SK-MEL-5 (cell line): ENCODE data around the gene SLC10A3. TPM values are rescaled to one million over a fixed set of nuclear protein-coding genes. Genes with fewer than 3 reads are reported as not detected.

Source experiments
- DNase-seq: peaks from one replicate; pipeline ENCODE4 v3.0.0-alpha.2; 2016; ENCODE audit warnings: low read depth, low spot score
- in situ Hi-C: cut with HindIII; loops from 2 replicates; pipeline ENCODE4 v1.10.0; 2016; ENCODE audit warnings: low sequenced_read_pairs, high pct_unique_total_duplicates, low pct_unique_long_range_greater_than_20kb
- total RNA-seq: library from RNA; depleted of rRNA; stranded (reverse); fragments of >200 nt; shearing (Covaris generic); gene quantifications from 2 replicates; pipeline ENCODE4 v1.2.3, GENCODE V29; 2014

The SLC10A3 gene
- total RNA-seq, 1 experiment from 2014 or later: 9.8 TPM

DNA sequence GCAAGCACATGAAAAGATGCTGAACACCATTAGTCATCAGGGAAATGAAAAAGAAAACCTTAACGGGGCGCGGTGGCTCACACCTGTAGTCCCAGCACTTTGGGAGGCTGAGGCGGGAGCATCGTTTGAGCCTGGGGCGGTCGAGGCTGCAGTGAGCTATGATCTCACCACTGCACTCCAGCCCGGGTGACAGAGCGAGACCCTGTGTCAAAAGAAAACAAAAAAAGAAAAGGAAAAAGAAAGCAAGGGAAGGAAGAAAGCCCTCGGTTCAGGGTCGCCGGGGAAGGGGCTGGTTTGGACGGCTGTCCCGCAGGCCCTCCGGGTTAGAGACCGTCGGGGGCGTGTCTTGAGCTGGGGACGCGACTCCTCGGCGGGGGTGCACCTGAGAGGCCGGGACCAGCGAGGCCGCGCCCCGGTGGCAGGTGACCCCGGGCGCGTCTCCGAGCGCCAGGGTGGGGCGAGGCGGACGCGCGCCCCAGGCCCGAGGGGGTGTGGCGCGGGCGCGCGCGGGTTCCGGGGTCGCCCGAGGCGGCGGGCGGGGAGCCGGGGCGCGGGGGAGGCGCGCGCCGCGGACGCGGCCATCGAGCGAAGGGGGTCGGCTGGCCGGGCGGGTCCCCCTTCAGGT, 32.8 kb downstream of the SLC10A3 start:
- in situ Hi-C loops: no loop called here
- DNase-seq: no peak

DNA sequence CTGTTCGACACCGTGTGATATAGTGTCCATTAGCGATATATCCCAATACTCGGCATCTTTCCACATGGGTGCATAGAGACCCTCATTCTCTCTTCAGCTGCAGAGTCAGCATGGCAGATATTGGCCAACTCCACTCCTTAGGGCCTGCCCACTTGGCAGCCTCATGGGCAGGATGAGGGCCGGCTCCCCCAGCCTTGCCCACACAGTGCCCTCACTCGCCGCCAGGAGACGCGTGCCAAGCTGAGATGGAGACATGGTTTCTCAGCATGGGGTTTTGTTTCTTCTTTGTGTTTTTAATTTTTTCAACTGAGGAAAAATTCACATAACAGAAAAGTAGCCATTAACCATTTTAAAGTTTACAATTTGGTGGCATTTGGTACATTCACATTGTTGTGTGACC, 37.6 kb downstream of the SLC10A3 start:
- in situ Hi-C loops: no loop called here
- no peak for DNase-seq

DNA sequence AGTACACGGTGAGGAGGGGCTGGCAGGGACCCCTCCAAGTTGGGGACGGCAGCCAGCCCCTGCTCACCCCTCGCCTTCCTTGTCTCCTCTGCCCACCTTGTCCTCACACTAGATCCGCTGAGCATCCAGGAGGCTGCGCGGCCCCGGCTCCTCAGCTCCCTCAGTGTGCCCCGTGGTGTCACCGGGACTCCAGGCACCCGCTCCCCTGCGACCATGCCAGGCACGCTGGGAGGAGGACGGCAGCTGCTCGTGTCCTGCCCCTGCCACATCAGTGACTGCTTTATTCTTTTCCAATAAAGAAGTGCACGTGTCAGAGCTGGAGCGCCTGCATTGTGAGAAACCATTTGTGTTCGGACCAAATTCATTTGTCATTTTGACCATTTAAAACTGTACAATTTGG, 40.1 kb downstream of the SLC10A3 start:
- in situ Hi-C loops: no loop called here
- DNase-seq: no peak

DNA sequence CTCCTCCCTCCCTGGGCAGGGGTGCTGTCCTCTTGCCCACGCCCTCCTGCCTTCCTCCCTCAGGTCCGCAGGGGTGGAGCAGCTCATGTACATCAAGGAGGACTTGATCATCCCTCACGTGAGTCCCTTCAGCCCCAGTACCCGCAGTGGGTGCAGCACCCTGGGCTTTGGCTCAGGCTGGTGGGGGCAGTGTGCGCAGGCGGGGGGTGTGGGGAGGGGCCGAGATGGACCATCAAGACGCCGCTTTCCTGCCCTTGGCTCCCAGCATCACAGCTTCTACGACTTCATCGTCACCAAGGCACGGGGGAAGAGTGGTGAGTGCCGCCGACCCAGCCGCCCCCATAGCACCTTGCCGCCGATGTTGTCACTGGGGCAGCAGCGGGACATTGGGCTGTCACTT, 40.8 kb downstream of the SLC10A3 start:
- DNase-seq: no peak
- in situ Hi-C loops: no loop called here

DNA sequence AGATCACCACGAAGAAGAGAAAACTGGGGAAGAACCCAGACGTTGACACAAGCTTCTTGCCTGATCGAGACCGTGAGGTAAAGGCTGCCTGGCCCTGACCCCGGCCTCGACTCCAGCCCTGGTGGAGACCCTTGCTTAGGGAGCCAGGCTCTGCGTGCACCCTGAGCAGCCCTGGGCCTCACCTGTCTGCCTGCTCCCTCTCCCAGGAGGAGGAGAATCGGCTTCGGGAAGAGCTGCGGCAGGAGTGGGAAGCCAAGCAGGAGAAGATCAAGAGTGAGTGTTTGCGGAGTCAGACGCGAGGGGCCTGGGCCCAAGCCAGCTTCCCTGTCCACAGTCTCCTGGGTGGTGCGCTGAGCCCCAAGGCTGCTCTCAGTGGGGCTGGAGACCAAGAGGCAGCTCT, 41.9 kb downstream of the SLC10A3 start:
- DNase-seq: no peak
- in situ Hi-C loops: no loop called here

DNA sequence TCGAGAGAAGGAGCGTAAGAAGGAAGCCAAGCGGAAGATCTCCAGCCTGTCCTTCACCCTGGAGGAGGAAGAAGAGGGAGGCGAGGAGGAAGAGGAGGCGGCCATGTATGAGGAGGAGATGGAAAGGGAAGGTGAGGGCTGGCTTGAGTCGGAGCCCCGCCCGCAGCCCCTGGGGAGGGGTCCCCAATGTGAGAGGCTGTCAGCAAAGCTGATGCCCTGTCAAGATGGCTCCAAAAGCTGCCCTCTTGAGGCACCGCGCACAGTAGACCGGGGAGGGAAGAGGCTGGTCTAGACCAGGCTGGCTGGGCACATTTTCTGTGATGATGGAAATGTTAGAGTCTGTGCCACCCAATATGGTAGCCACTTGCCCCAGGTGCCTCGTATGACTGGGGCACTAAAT, 44.0 kb downstream of the SLC10A3 start:
- in situ Hi-C loops: no loop called here
- no peak for DNase-seq

DNA sequence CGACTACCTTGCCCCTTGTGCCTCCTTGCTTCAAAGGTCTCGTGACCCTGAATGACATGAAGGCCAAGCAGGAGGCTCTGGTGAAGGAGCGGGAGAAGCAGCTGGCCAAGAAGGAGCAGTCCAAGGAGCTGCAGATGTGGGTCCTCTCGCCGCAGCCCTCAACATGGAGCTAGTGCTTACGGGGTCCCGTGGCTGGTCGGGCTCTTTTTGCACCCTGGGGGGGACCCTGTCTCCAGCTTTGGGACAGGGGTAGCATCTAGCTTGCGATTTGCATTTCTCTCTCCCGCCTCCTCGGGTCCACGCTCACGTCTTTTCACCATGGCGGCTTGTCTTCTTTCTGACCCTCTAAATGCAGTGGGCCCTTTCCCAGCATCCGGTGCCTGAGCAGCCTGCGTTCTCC, 44.7 kb downstream of the SLC10A3 start:
- no peak for DNase-seq
- in situ Hi-C loops: no loop called here

DNA sequence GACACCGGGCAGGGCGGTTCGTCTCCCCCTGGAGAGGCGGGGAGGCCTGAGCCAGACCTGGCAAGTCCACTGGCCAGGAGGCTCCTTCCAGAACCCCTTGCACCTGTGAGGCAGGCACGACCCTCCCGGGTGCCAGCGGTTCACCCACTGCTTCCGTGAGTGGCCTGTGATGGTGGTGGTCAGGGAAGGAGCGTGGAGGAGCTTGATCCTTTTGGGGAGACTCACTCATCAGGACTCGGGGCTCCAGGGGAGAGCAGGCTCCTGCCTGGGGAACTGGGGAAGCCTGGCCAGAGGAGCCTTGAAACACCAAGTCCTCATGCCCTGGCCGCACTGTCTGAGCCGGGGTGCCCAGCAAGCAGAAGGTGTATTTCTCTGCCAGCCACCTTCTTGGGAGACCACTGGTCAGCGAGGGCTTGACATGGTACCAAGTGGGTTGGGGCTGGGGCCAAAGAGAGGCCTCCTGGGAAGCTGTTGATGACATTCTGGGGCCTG, 45.6 kb downstream of the SLC10A3 start:
- in situ Hi-C loops: no loop called here
- DNase-seq: no peak

DNA sequence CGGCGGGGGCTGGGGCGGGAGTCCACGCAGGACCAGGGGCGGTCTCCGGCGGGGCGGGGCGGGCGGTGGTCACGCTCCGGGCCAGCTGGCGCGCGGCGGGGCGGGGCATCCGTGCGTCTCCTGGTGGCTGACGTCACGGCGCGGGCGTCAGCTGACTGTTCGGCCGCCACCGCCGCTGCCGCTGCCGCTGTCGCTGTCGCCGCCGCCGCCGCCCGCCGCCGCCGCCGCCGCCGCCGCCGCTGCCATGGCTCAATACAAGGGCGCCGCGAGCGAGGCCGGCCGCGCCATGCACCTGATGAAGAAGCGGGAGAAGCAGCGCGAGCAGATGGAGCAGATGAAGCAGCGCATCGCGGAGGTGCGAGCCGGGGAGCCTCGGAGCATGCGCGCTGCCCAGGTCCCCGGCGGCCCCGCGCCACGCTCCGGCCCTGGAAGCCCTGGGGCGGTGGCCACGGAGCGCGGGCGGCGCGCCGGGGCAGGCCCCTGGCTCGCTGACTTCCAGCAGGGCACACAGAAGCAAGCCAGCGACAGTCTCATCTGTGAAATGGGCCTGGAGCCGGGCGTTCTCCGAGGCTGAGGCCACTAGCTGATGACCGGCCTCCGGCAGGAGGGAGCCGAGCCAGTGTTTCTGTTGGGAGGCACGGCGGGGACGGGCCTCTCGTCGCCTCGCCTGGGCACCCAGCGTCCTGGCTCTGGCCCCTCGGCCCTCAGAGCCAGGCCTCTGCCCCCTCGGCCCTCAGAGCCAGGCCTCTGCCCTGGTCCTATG, 46.3 kb downstream of the SLC10A3 start, which contains the start of gene FAM50A:
Gene FAM50A, plus strand, starts transcription at position 150 of the 763 bp plus-strand sequence. Its CDS starts 95 bp downstream, at position 245.
- in situ Hi-C loops: no loop called here
- peak; percentile 60 for DNase-seq

DNA sequence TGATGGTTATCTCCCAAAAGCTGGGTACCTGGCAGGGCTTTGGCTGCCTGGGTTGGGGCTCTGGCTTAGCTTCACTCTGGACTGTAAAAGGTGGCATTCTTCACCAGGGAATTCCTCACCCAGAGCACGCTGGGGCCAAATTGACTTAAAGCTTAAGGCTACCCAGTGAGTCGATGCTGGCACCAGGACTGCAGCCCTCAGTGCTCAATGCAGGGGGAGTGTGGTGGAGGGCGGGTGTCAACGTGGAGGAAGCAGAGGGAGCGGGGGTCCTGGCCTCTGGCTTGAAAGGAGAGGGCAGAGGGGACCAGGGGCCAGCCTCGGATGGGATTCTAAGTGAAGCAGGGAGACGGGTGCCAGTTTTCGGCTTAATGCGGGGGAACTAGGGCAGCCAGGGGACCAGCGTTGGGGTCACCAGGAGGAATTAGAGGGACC, 46.9 kb downstream of the SLC10A3 start:
- no peak for DNase-seq

DNA sequence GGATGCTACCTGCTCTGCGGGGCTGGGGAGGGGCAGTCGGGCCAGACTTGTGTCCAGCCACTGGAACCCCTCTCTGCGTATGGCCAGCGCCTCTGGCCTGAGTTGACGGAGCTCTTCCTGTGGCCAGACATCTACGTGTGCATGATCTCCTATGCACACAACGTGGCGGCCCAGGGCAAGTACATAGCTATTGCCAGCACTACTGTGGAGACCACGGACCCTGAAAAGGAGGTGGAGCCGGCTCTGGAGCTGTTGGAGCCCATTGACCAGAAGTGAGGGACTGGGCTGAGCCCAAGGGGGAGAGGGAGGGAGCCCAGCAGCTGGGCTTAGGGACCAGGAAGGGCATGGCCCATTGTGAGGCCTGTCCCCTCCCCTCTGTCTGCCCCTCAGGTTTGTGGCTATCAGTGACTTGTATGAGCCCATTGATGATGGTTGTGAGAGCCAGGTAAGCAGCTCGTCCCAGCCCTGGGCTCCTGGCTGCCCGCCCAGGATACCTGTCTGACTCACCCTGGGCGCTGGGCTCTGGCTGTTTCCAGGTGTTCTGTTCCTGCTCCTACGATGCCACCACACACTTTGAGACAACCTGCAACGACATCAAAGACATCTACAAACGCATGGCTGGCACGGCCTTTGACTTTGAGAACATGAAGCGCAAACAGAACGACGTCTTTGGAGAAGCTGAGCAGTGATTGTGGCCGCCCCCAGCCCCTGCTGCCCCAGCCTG, 48.3 kb downstream of the SLC10A3 start:
- DNase-seq: no peak
- in situ Hi-C loops: no loop called here

More for the DNA sequence above, 46.9 kb downstream of the SLC10A3 start:
- in situ Hi-C loops: no loop called here

DNA sequence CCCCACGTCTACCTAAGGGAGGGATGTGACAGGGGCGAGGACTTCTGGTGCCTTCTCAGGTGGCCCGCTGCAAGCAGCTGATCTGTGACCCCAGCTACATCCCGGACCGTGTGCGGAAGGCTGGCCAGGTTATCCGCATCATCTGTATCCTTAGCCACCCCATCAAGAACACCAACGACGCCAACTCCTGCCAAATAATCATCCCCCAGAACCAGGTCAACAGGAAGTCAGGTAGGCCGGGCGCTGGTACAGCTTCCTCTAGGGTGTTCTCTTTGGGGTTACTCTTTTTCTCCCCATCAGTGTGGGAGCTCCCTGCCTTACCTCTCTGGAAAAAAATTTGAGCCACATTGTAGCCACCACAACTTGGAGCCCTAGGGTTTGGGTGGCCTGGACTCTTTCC, 48.9 kb downstream of the SLC10A3 start:
- in situ Hi-C loops: no loop called here

DNA sequence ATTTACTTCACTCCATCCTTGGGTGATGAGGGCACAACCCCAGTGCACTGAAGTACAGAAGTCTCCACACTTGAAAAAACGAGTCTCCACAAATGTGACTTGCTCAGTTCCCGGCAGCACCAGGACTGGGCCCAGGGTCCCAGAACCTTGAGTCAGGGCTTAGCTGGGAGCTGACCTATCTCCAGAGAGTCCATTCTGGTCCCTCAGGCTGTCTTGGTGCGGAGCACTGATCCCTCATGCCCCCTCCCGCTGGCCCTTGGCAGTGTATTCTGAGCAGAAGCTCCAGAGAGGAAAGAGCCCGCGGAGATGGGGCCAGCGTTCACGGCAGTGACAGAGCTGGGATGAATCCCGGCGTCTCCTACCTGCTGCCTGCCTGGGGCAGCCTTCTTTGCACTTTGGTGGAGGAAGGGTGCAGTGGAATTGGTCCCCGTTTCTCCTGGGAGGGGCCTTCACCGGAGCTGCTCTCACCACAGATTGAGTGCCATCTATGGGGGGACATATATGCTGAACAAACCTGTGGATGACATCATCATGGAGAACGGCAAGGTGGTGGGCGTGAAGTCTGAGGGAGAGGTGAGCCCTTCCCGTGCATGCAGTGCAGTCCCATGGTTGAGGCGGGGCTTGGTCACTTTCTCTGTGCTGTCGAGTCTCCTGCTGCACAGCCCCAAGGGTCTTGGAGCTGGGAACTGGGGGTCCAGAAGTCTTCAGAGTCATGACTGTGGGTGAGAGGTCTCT, 49.6 kb downstream of the SLC10A3 start:
- in situ Hi-C loops: no loop called here
- DNase-seq: no peak

More for the DNA sequence above, 48.9 kb downstream of the SLC10A3 start:
- no peak for DNase-seq

DNA sequence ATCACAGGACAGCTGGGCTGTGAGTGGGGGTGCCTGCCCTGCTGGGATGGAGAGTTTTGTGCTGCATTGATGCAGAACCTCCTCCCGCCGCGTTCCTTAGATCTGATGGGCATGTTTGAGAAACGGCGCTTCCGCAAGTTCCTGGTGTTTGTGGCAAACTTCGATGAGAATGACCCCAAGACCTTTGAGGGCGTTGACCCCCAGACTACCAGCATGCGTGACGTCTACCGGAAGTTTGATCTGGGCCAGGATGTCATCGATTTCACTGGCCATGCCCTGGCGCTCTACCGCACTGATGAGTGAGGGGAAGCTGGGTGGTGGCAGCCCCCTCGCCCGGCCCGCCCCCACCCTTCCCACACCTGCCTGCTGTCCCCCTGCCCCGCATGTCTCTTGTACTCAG, 50.6 kb downstream of the SLC10A3 start:
- in situ Hi-C loops: no loop called here
- no peak for DNase-seq

DNA sequence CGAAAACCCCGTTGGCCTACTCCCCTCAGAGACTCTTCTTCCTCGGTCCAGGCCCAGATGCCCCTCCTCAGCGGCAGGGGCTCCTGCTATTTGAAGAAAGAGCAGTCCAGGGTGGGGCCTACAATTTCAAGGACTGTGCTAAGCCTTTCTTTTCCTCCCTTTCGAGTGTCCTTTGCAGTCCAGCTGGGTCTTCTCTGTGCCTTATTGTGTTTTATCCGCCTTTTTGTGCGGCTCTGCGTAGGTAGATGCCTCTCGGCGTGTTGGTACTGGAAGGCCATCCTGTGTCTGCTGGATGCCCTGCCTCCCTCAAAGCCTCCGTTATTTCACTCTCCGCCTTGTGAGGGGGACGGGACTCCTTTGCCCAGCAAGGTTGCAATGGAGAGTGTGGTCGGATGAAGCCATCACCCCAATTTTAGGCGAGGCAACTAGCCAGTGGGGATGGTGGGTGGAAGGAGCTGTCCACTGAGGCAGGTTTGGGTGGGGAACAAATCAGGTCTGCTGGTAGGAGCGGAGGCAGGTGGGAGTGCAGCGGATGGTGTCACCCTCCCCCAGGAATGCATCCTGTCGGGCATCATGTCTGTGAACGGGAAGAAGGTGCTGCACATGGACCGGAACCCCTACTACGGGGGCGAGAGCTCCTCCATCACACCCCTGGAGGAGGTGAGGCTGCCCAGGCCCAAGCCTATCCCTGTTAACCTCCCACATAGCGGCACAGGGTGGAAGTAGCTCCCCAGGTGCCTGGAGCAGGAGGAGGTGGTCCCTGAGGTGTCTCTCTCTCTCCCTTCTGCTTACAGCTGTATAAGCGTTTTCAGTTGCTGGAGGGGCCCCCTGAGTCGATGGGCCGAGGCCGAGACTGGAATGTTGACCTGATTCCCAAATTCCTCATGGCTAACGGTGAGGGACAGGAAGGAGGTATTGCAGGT, 52.2 kb downstream of the SLC10A3 start:
- DNase-seq: no peak
- in situ Hi-C loops: no loop called here
